ENCODE results near the gene ADAMTS18. TPM values are rescaled to one million over a fixed set of nuclear protein-coding genes. Genes with fewer than 3 reads are reported as not detected.

The ADAMTS18 gene
- total RNA-seq, 4 donors from 2014 or later: not detected

DNA sequence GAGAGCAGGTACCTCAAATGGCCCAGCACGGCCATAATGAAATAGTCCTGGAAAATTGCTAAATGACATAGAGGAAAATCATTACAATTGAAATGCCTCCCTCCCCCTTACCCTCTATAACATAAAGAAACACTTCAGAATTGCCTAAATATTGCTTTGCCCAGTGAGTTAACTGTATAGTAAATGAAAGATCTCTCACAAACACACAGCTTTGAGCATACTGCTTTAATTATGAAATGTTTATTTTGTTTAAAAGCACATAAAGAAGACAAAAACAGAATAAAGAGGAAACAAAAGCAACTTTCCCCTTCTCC, 9.3 kb upstream of the ADAMTS18 start:
- Histone ChIP-seq H3K4me3 (no peak overlapping the region), H3K27ac (no peak overlapping the region), H3K36me3 (no peaks in the 10 kb centered on the region), H3K4me1 (no peaks in the 10 kb centered on the region), H3K9me3 (no peaks in the 10 kb centered on the region), H3K27me3 (peaks cover 0 to 32% (median 0%) of the 10 kb centered on the region in 4 donors)
- DNase-seq: no peak
- TF ChIP-seq POLR2A (IDR thresholded peaks at IDR 0.05): no peak
- TF ChIP-seq, protein P1, sequence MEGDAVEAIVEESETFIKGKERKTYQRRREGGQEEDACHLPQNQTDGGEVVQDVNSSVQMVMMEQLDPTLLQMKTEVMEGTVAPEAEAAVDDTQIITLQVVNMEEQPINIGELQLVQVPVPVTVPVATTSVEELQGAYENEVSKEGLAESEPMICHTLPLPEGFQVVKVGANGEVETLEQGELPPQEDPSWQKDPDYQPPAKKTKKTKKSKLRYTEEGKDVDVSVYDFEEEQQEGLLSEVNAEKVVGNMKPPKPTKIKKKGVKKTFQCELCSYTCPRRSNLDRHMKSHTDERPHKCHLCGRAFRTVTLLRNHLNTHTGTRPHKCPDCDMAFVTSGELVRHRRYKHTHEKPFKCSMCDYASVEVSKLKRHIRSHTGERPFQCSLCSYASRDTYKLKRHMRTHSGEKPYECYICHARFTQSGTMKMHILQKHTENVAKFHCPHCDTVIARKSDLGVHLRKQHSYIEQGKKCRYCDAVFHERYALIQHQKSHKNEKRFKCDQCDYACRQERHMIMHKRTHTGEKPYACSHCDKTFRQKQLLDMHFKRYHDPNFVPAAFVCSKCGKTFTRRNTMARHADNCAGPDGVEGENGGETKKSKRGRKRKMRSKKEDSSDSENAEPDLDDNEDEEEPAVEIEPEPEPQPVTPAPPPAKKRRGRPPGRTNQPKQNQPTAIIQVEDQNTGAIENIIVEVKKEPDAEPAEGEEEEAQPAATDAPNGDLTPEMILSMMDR (IDR thresholded peaks at IDR 0.05): no peak
- WGBS, 2 donors: 10 to 22% methylated on average over 1 of the region's 1 CpG
- intact Hi-C loops (cut with DNase I): no loop called here

- H3K27me3 ChIP-seq: peaks cover 0 to 32% (median 0%) of the 10 kb centered on the region in 4 donors
- no peak for TF ChIP-seq POLR2A (IDR thresholded peaks at IDR 0.05)
- TF ChIP-seq, protein P1 (IDR thresholded peaks at IDR 0.05): no peak
- no peaks in the 10 kb centered on the region for H3K4me1 ChIP-seq
- H3K36me3 ChIP-seq: no peaks in the 10 kb centered on the region
- H3K4me3 ChIP-seq: no peak overlapping the region
- H3K9me3 ChIP-seq: no peaks in the 10 kb centered on the region
- no peak overlapping the region for H3K27ac ChIP-seq
- WGBS, 2 donors: 65 to 69% methylated on average over 8 to 9 of the region's 10 CpGs
- intact Hi-C loops (cut with DNase I): no loop called here
- no peak for DNase-seq
These were observed 8.7 kb upstream of the ADAMTS18 start for GRCh38 chr16:77443357-77444146.

GRCh38 chr16:77442078-77442477, 7.2 kb upstream of the ADAMTS18 start:
- Histone ChIP-seq H3K27me3 (peaks cover 0 to 35% (median 0%) of the 10 kb centered on the region in 4 donors), H3K9me3 (no peaks in the 10 kb centered on the region), H3K36me3 (no peaks in the 10 kb centered on the region), H3K4me1 (no peaks in the 10 kb centered on the region), H3K4me3 (no peak overlapping the region), H3K27ac (no peak overlapping the region)
- DNase-seq: no peak
- 86 to 91% methylated on average over 2 of the region's 2 CpGs for WGBS, 2 donors
- no peak for TF ChIP-seq POLR2A (IDR thresholded peaks at IDR 0.05)
- TF ChIP-seq, protein P1 (IDR thresholded peaks at IDR 0.05): no peak
- intact Hi-C loops (cut with DNase I): no loop called here

DNA sequence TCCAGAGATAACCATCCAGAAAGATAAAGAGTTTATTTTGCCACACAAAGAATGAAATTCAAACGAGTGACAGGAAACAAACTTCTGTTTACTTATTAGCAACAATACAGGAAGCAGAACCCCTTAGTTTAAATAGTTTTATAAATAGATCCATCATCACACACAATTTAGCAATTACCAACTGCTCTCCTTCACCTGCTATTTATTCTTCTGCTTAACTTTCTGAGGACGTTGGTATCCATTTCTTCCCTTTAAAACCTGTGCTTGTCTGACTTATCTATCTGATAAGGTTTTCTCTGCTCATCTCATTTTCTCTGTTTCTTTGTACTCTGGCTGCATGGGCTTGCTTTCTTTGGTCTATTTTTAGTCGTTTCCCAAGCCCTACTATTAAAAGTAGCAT, 4.3 kb upstream of the ADAMTS18 start:
- H3K27ac ChIP-seq: no peak overlapping the region
- no peak for DNase-seq
- no peaks in the 10 kb centered on the region for H3K9me3 ChIP-seq
- intact Hi-C loops (cut with DNase I): no loop called here
- WGBS, 2 donors: 11 to 12% methylated on average over 3 of the region's 3 CpGs
- TF ChIP-seq POLR2A (IDR thresholded peaks at IDR 0.05): no peak
- TF ChIP-seq, protein P1 (IDR thresholded peaks at IDR 0.05): no peak
- H3K27me3 ChIP-seq: peaks cover 0 to 54% (median 5%) of the 10 kb centered on the region in 4 donors
- H3K4me3 ChIP-seq: no peak overlapping the region
- no peaks in the 10 kb centered on the region for H3K36me3 ChIP-seq
- peaks cover 0 to 12% (median 0%) of the 10 kb centered on the region in 3 donors for H3K4me1 ChIP-seq

GRCh38 chr16:77437859-77438258, 3.0 kb upstream of the ADAMTS18 start:
- H3K27ac ChIP-seq: no peak overlapping the region
- TF ChIP-seq, protein P1 (IDR thresholded peaks at IDR 0.05): no peak
- no peak for TF ChIP-seq POLR2A (IDR thresholded peaks at IDR 0.05)
- intact Hi-C loops (cut with DNase I): no loop called here
- no peaks in the 10 kb centered on the region for H3K9me3 ChIP-seq
- H3K27me3 ChIP-seq: peaks cover 0 to 55% (median 5%) of the 10 kb centered on the region in 4 donors
- peaks cover 0 to 12% (median 0%) of the 10 kb centered on the region in 3 donors for H3K4me1 ChIP-seq
- no peak for DNase-seq
- no peak overlapping the region for H3K4me3 ChIP-seq
- H3K36me3 ChIP-seq: no peaks in the 10 kb centered on the region
- WGBS, 2 donors: 45 to 46% methylated on average over 2 of the region's 2 CpGs

All from esophagus squamous epithelium (tissue), 5 donors.